Metanephros (tissue), 1 donor: ENCODE data around the gene CALCB. TPM values are rescaled to one million over a fixed set of nuclear protein-coding genes. Genes with fewer than 3 reads are reported as not detected.

Experiments used
- total RNA-seq: library from RNA; depleted of rRNA; stranded (reverse); fragments of >200 nt; gene quantifications from one replicate; pipeline ENCODE4 v1.2.3, GENCODE V29; 2014

CALCB gene
- total RNA-seq, result 1.9 TPM

GRCh38 chr11:15073361-15074205 lies at the start of gene CALCB:
CALCB (plus strand) TSS chr11:15073593; CDS start chr11:15074719, 1,126 bp downstream.

GRCh38 chr11:15114501-15115475 lies 41.4 kb downstream of the CALCB start, which contains the start of gene INSC:
INSC (plus strand) TSS chr11:15114923; CDS start chr11:15149175, 34,252 bp downstream.

Other genes with a start within 250 kb of the CALCB start
- gene CYP2R1, start 181.4 kb upstream of the CALCB start, total RNA-seq, result 16.1 TPM
- 6.1 TPM for gene CALCA, start 101.2 kb upstream of the CALCB start, total RNA-seq
- 0.53 TPM for gene INSC, start 41.3 kb downstream of the CALCB start, total RNA-seq